Astrocyte (in vitro differentiated cells and primary cell): Measurements from ENCODE around the gene TMEM233. TPM values are rescaled to one million over a fixed set of nuclear protein-coding genes. Genes with fewer than 3 reads are reported as not detected.

Source experiments
- DNase-seq: peaks from one replicate; pipeline ENCODE4 v3.0.0-alpha.2; 2010; ENCODE audit warnings: low read depth
- FAIRE-seq: peaks from 2 replicates; lab custom pipeline; 2011; peaks lifted over from hg19 to GRCh38; lab: Jason Lieb, UNC
- H2AFZ ChIP-seq: 2 replicates; pipeline ENCODE4 v1.6.0; 2012; ENCODE audit warnings: low read depth, low read length, inconsistent platforms
- H3K27ac ChIP-seq: 2 replicates; pipeline ENCODE4 v1.5.1; 2011; ENCODE audit warnings: low read depth, low read length, inconsistent platforms
- H3K27me3 ChIP-seq: 2 replicates; pipeline ENCODE4 v1.6.0; 2011; ENCODE audit warnings: low read length, inconsistent platforms; ENCODE audit not compliant: insufficient read depth
- H3K36me3 ChIP-seq: 2 replicates; pipeline ENCODE4 v1.5.1; 2011; ENCODE audit warnings: low read length, inconsistent platforms; ENCODE audit not compliant: insufficient read depth
- H3K4me1 ChIP-seq: 2 replicates; pipeline ENCODE4 v1.5.1; 2011; ENCODE audit warnings: low read length, inconsistent platforms; ENCODE audit not compliant: insufficient read depth
- H3K4me2 ChIP-seq: 2 replicates; pipeline ENCODE4 v1.6.0; 2012; ENCODE audit warnings: low read length, inconsistent platforms
- H3K4me3 ChIP-seq: 2 replicates; pipeline ENCODE4 v1.5.1; 2011; ENCODE audit warnings: low read depth, mild to moderate bottlenecking, low read length, inconsistent platforms; ENCODE audit not compliant: insufficient read depth
- H3K79me2 ChIP-seq: 2 replicates; pipeline ENCODE4 v1.6.0; 2012; ENCODE audit warnings: mild to moderate bottlenecking, low read length, inconsistent platforms; ENCODE audit not compliant: insufficient read depth
- H3K9ac ChIP-seq: 2 replicates; pipeline ENCODE4 v1.6.0; 2012; ENCODE audit warnings: mild to moderate bottlenecking, low read length, inconsistent platforms
- H3K9me3 ChIP-seq: 2 replicates; pipeline ENCODE4 v1.5.1; 2012; ENCODE audit warnings: low read depth, mild to moderate bottlenecking, low read length, inconsistent platforms; ENCODE audit not compliant: insufficient read depth
- H4K20me1 ChIP-seq: 2 replicates; pipeline ENCODE4 v1.6.0; 2012; ENCODE audit warnings: low read length, inconsistent platforms; ENCODE audit not compliant: insufficient read depth
- H3K27ac Mint-ChIP-seq: one replicate; pipeline ENCODE4 v1.8.0; 2021; ENCODE audit warnings: mild to moderate bottlenecking, mixed read lengths; ENCODE audit not compliant: unreplicated experiment
- H3K27me3 Mint-ChIP-seq: one replicate; pipeline ENCODE4 v1.8.0; 2021; ENCODE audit warnings: low read depth, mixed read lengths; ENCODE audit not compliant: unreplicated experiment
- H3K36me3 Mint-ChIP-seq: one replicate; pipeline ENCODE4 v1.8.0; 2021; ENCODE audit warnings: low read depth, mixed read lengths; ENCODE audit not compliant: unreplicated experiment
- H3K4me1 Mint-ChIP-seq: one replicate; pipeline ENCODE4 v1.8.0; 2021; ENCODE audit warnings: low read depth, mixed read lengths; ENCODE audit not compliant: unreplicated experiment
- H3K4me3 Mint-ChIP-seq: one replicate; pipeline ENCODE4 v1.8.0; 2021; ENCODE audit warnings: mild to moderate bottlenecking, moderate library complexity, mixed read lengths; ENCODE audit not compliant: unreplicated experiment
- H3K9me3 Mint-ChIP-seq: one replicate; pipeline ENCODE4 v1.8.0; 2021; ENCODE audit warnings: mild to moderate bottlenecking, mixed read lengths; ENCODE audit not compliant: unreplicated experiment
- CTCF ChIP-seq: IDR thresholded peaks from 2 replicates; pipeline ENCODE4 v1.5.1; 2011; ENCODE audit warnings: low read depth, mild to moderate bottlenecking, inconsistent platforms, low read length, moderate library complexity; ENCODE audit not compliant: insufficient read depth
- EZH2 ChIP-seq: IDR thresholded peaks from 2 replicates; pipeline ENCODE4 v1.6.1; 2012; ENCODE audit warnings: mild to moderate bottlenecking, low read length, inconsistent platforms; ENCODE audit not compliant: insufficient read depth
- total RNA-seq: library from RNA; stranded (reverse); gene quantifications from 2 replicates; pipeline ENCODE4 v1.2.1, GENCODE V29; 2021

TMEM233 gene
- total RNA-seq, 1 donor from 2014 or later, result not detected

GRCh38 chr12:119574255-119574654, 19.3 kb upstream of the TMEM233 start:
- Histone ChIP-seq H3K36me3 (no peaks in the 10 kb centered on the region), H3K4me3 (no peak overlapping the region), H3K9ac (no peak overlapping the region), H3K9me3 (peaks cover 3% of the 10 kb centered on the region), H3K79me2 (no peaks in the 10 kb centered on the region), H3K27ac (no peak overlapping the region), H3K4me1 (no peaks in the 10 kb centered on the region), H3K27me3 (no peaks in the 10 kb centered on the region), H3K4me2 (no peak overlapping the region), H4K20me1 (no peaks in the 10 kb centered on the region), H2AFZ (no peak overlapping the region)
- Mint-ChIP-seq H3K4me3 (no peak overlapping the region), H3K4me1 (peaks cover 5% of the 10 kb centered on the region), H3K27me3 (peaks cover 12% of the 10 kb centered on the region), H3K27ac (no peak overlapping the region), H3K36me3 (no peaks in the 10 kb centered on the region), H3K9me3 (no peaks in the 10 kb centered on the region)
- DNase-seq (no peak), FAIRE-seq (no peak)
- no peak for TF ChIP-seq CTCF
- TF ChIP-seq EZH2, result no peak

- Mint-ChIP-seq H3K36me3 (no peaks in the 10 kb centered on the region), H3K27ac (no peak overlapping the region), H3K27me3 (peaks cover 12% of the 10 kb centered on the region), H3K9me3 (no peaks in the 10 kb centered on the region), H3K4me1 (peaks cover 5% of the 10 kb centered on the region), H3K4me3 (no peak overlapping the region)
- Histone ChIP-seq H3K4me2 (no peak overlapping the region), H3K79me2 (no peaks in the 10 kb centered on the region), H2AFZ (no peak overlapping the region), H3K27ac (no peak overlapping the region), H3K36me3 (no peaks in the 10 kb centered on the region), H3K9me3 (peaks cover 3% of the 10 kb centered on the region), H3K27me3 (no peaks in the 10 kb centered on the region), H4K20me1 (no peaks in the 10 kb centered on the region), H3K9ac (no peak overlapping the region), H3K4me3 (no peak overlapping the region), H3K4me1 (no peaks in the 10 kb centered on the region)
- TF ChIP-seq EZH2 (no peak), CTCF (no peak)
- DNase-seq, result no peak
- no peak for FAIRE-seq
Observed at GRCh38 chr12:119576118-119576810, 17.3 kb upstream of the TMEM233 start.

GRCh38 chr12:119576915-119577314, 16.7 kb upstream of the TMEM233 start:
- no peak overlapping the region for H2AFZ ChIP-seq
- no peak for TF ChIP-seq CTCF
- no peak for TF ChIP-seq EZH2
- H3K4me3 ChIP-seq, result no peak overlapping the region
- peaks cover 3% of the 10 kb centered on the region for H3K9me3 ChIP-seq
- no peaks in the 10 kb centered on the region for H3K4me1 ChIP-seq
- no peak overlapping the region for H3K9ac ChIP-seq
- H3K27me3 ChIP-seq, result no peaks in the 10 kb centered on the region
- no peak overlapping the region for H3K4me3 Mint-ChIP-seq
- FAIRE-seq (no peak), DNase-seq (no peak)
- H4K20me1 ChIP-seq, result no peaks in the 10 kb centered on the region
- no peaks in the 10 kb centered on the region for H3K79me2 ChIP-seq
- H3K9me3 Mint-ChIP-seq, result no peaks in the 10 kb centered on the region
- H3K36me3 Mint-ChIP-seq, result no peaks in the 10 kb centered on the region
- H3K27me3 Mint-ChIP-seq, result peaks cover 12% of the 10 kb centered on the region
- H3K4me1 Mint-ChIP-seq, result peaks cover 5% of the 10 kb centered on the region
- H3K4me2 ChIP-seq, result no peak overlapping the region
- no peaks in the 10 kb centered on the region for H3K36me3 ChIP-seq
- H3K27ac ChIP-seq, result no peak overlapping the region
- H3K27ac Mint-ChIP-seq, result no peak overlapping the region
